ENCODE results near the gene KLHL15. TPM values are rescaled to one million over a fixed set of nuclear protein-coding genes. Genes with fewer than 3 reads are reported as not detected.

The KLHL15 gene
- total RNA-seq, 1 donor from 2014 or later, result 9.8 TPM

- no peaks in the 10 kb centered on the region for H3K27me3 ChIP-seq
- H3K4me3 ChIP-seq, result no peak overlapping the region
- intact Hi-C loops (cut with DNase I), result no loop called here
- no peaks in the 10 kb centered on the region for H3K9me3 ChIP-seq
- DNase-seq (ENCODE audit: extremely low spot score in 2 of 2), result no peak
- no peak for TF ChIP-seq POLR2A (IDR thresholded peaks at IDR 0.05)
- TF ChIP-seq, protein P1, sequence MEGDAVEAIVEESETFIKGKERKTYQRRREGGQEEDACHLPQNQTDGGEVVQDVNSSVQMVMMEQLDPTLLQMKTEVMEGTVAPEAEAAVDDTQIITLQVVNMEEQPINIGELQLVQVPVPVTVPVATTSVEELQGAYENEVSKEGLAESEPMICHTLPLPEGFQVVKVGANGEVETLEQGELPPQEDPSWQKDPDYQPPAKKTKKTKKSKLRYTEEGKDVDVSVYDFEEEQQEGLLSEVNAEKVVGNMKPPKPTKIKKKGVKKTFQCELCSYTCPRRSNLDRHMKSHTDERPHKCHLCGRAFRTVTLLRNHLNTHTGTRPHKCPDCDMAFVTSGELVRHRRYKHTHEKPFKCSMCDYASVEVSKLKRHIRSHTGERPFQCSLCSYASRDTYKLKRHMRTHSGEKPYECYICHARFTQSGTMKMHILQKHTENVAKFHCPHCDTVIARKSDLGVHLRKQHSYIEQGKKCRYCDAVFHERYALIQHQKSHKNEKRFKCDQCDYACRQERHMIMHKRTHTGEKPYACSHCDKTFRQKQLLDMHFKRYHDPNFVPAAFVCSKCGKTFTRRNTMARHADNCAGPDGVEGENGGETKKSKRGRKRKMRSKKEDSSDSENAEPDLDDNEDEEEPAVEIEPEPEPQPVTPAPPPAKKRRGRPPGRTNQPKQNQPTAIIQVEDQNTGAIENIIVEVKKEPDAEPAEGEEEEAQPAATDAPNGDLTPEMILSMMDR (IDR thresholded peaks at IDR 0.05), result no peak
- TF ChIP-seq POLR2AphosphoS5 (IDR thresholded peaks at IDR 0.05; ENCODE audit: insufficient read depth in 1 of 2, low read depth in 1 of 2), result no peak
- no peaks in the 10 kb centered on the region for H3K4me1 ChIP-seq
- peaks cover 0 to 3% of the 10 kb centered on the region in 2 donors for H3K36me3 ChIP-seq
- no peak overlapping the region for H3K27ac ChIP-seq
Observed at GRCh38 chrX:23993012-23993633, 33.9 kb downstream of the KLHL15 start.

- H3K27ac ChIP-seq, result no peak overlapping the region
- TF ChIP-seq, protein P1 (IDR thresholded peaks at IDR 0.05), result no peak
- TF ChIP-seq POLR2A (IDR thresholded peaks at IDR 0.05) (no peak), POLR2AphosphoS5 (IDR thresholded peaks at IDR 0.05; ENCODE audit: insufficient read depth in 1 of 2, low read depth in 1 of 2) (no peak)
- DNase-seq (ENCODE audit: extremely low spot score in 2 of 2), result no peak
- H3K4me1 ChIP-seq, result no peaks in the 10 kb centered on the region
- H3K4me3 ChIP-seq, result no peak overlapping the region
- H3K9me3 ChIP-seq, result no peaks in the 10 kb centered on the region
- peaks cover 0 to 10% of the 10 kb centered on the region in 2 donors for H3K36me3 ChIP-seq
- intact Hi-C loops (cut with DNase I), result no loop called here
- H3K27me3 ChIP-seq, result no peaks in the 10 kb centered on the region
Observed at GRCh38 chrX:23992431-23992830, 34.6 kb downstream of the KLHL15 start.

DNA sequence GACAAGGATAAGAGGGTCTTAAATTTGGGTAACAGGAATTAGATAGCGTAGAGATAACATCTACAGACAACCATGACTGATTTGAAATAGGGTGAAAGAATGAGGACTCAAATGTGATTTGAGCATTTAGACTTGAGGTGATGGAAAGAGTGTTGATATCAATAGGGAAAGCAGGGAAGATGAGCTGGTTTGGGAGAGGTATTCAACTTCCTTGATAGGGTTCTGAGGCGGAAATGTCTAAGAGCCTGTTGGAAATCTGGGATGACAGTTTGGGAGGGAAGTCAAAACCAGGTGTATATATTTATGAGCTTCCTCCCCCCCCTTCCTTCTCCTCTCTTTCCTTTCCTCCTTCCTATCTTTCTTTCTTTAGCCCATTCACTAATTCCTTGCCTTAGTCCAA lies 36.5 kb downstream of the KLHL15 start:
- H3K4me1 ChIP-seq, result no peaks in the 10 kb centered on the region
- H3K36me3 ChIP-seq, result peaks cover 0 to 11% of the 10 kb centered on the region in 2 donors
- H3K4me3 ChIP-seq, result no peak overlapping the region
- H3K27me3 ChIP-seq, result no peaks in the 10 kb centered on the region
- H3K9me3 ChIP-seq, result no peaks in the 10 kb centered on the region
- H3K27ac ChIP-seq, result no peak overlapping the region
- no peak for DNase-seq (ENCODE audit: extremely low spot score in 2 of 2)
- intact Hi-C loops (cut with DNase I), result no loop called here
- TF ChIP-seq, protein P1 (IDR thresholded peaks at IDR 0.05), result no peak
- TF ChIP-seq POLR2A (IDR thresholded peaks at IDR 0.05) (no peak), POLR2AphosphoS5 (IDR thresholded peaks at IDR 0.05; ENCODE audit: insufficient read depth in 1 of 2, low read depth in 1 of 2) (no peak)

DNA sequence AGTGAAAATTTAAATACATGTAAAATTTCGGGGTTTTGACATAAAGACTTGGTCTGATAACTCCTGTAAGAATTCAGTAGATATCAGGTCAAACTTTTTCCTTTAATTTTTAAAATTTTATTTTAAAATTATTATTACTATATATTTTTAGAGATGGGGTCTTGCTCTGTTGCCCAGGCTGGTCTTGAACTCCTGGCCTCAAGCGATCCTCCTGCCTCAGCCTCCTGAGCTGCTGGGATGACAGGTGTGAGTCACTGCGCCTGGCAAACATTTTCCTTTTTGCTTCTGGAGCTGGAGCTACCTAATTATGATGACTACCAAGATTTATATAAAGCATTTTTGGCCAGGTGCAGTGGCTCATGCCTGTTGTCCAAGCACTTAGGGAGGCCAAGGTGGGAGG lies 37.3 kb downstream of the KLHL15 start:
- no peak overlapping the region for H3K4me3 ChIP-seq
- no peaks in the 10 kb centered on the region for H3K27me3 ChIP-seq
- no peak for DNase-seq (ENCODE audit: extremely low spot score in 2 of 2)
- intact Hi-C loops (cut with DNase I), result no loop called here
- peaks cover 0 to 11% of the 10 kb centered on the region in 2 donors for H3K36me3 ChIP-seq
- no peak overlapping the region for H3K27ac ChIP-seq
- no peaks in the 10 kb centered on the region for H3K9me3 ChIP-seq
- TF ChIP-seq, protein P1 (IDR thresholded peaks at IDR 0.05), result no peak
- TF ChIP-seq POLR2A (IDR thresholded peaks at IDR 0.05), result no peak
- TF ChIP-seq POLR2AphosphoS5 (IDR thresholded peaks at IDR 0.05; ENCODE audit: insufficient read depth in 1 of 2, low read depth in 1 of 2), result no peak
- no peaks in the 10 kb centered on the region for H3K4me1 ChIP-seq

DNA sequence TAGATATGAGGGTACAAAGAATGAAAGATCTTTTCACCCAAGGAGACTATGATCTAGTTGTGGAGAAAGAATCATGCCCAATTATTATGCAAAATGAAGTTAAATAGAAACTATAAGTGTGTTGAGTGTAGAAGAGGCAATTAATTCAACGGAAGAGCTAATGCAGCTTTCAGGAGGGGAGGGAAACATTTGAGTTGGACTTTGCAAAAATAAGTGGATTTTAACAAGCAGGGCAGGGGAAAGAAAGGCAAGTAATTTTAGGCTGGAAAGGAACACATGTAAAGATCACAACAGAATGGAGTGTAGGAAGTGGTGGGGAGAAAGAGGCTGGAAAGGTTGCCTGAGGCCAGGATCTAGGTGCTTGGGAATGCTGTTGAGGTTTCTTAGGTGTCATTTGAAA lies 44.1 kb downstream of the KLHL15 start:
- DNase-seq (ENCODE audit: extremely low spot score in 2 of 2), result no peak
- H3K27me3 ChIP-seq, result no peaks in the 10 kb centered on the region
- H3K4me1 ChIP-seq, result no peaks in the 10 kb centered on the region
- no peak overlapping the region for H3K27ac ChIP-seq
- peaks cover 0 to 5% of the 10 kb centered on the region in 2 donors for H3K36me3 ChIP-seq
- H3K4me3 ChIP-seq, result no peak overlapping the region
- no peak for TF ChIP-seq POLR2AphosphoS5 (IDR thresholded peaks at IDR 0.05; ENCODE audit: insufficient read depth in 1 of 2, low read depth in 1 of 2)
- TF ChIP-seq, protein P1 (IDR thresholded peaks at IDR 0.05), result no peak
- TF ChIP-seq POLR2A (IDR thresholded peaks at IDR 0.05), result no peak
- no peaks in the 10 kb centered on the region for H3K9me3 ChIP-seq
- intact Hi-C loops (cut with DNase I), result no loop called here

All from vagina (tissue), 2 donors.